Measurements from ENCODE around the gene SNAP29.
"Not testable (repeated sequence)": the region's sequence is repeated elsewhere in the genome, so short reads cannot be mapped to it uniquely, and the experiment has no call there.

The SNAP29 gene

DNA sequence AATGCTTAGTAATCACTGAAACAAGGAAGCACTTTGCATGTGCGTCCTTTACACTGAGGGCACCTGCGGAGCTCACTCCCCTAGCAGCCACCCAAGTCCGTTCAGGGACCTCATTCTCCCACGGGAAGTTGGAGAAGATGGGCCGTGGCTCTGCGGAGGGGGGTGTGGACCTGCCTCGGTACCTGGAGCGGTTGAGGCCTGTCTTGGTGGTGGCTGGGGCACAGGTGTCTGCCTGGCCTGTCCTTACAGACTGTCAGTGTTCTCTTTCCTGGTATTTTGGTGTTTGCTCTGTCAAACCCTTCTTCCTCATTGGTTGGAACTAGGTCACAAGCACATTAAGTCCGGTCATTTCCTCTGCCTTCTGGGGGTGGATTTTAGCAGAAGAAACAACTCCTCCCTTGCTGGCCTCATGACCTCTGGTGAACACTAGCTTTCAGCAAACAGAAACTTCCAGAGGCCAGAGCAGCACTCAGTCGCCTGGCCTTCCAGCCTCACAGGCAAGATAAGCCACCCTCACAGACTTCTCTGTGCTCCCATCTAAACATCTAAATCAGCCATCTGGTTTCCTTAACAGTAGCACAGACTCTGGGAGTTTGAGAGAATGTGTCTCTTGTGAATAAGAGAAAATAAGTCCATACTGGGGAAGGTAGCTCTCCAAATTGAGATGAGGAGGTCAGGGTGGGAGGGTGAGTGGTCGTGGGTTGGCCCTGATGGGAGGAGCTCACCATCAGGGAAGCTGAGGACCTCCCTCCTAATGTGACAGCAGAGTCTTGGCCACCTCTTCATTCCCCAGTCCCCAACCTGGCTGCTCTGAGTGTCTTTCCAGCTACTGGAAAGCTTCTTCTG is 8.6 kb downstream of the SNAP29 start:
- no peak for DNase-seq

DNA sequence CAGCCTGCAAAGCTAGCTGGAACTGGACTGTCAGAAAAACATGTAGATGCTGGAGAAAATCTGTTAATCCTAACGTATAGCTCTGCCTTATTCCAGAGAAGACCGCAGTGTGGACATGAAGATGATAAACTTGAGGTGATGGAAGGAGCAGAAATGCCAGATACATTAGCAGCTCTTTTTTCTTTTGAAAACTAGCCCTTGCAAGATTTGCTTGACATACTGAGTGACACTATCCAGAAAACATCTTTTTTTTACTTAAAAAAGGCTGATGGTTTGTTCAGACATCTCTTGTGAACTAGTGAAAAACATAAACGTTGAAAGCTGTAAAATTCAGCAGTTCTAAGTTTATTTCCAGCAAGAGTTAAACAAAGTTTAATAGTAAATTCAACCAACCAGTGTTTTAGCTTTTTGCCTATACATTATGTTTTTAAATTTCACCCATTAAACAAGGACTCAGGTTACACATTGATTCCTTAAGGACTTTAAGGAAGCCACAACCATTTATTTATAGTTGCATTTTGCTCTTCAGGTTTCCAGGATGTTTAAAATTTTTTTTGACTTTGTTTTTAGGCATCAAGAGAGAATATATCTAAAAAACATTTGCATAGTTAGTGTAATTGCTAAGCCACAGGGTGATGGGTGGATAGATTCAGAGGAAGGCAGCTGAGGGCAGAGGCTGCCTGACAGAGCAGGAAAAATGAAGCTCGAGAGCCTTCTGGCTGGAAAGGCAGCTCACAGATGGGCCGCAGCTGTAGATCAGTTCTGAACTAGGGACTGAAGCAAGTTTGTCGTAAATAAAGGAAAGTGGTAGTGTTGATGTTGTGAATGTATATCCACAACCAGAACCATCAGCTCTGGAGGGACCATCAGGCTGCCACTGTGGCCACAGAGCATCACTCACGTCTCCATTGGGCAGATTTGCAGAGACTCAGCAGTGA is 9.5 kb downstream of the SNAP29 start:
- DNase-seq, result no peak

DNA sequence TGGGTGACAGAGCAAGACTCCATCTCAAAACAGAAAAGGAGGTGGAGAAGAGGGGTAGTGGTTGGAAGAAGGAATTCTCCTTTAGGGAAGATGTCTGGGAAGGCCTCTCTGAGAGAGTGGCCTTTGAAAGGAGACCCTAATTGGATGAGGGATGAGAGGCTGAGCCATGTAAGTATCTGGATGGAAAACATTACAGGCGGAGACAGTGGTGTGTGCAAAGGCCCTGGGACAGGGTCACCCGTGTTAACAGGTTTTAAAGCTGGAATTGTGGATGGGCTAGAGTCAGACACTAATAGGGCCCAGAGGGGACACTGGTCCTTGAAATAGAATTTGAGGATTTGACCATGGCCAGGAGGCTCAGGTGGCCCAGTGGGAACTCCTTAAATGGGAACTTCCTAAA is 10.4 kb downstream of the SNAP29 start:
- DNase-seq, result no peak

DNA sequence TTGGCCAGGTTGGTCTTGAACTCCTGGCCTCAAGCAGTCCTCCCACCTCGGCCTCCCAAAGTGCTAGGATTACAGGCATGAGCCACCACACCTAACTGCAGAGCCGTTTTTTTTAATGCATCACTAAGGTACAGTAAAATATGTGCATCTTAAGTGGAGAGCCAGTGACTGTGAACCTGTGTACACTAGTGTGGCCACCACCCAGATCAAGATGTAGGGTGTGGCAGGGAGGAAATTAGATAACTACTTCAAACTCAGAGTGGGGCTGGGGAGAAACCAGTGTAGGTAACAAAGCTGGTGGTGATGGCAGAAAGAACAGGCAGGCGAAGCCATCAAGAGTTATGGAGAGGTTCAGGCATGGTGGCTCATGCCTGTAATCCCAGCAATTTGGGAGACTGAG is 14.4 kb downstream of the SNAP29 start:
- no peak for DNase-seq

DNA sequence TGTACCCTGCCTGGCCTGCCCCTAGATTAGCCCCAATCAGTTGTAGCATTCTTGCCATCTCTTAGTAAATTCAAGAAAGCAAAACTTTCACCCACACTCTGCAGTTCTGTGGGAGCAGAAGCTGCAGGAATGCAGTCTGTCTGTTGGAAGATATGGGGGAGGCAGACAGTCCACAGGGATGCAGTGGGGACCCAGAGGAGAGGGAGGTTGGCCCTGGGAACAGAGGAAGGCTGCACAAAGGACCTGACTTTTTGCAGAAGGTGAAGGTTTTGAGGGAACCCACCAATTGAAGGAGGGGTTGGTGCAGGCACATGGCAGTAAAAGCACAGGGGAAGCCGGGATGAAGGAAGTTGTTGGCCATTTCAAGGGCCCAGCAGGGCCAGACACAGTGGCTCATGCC is 16.5 kb downstream of the SNAP29 start:
- no peak for DNase-seq

DNA sequence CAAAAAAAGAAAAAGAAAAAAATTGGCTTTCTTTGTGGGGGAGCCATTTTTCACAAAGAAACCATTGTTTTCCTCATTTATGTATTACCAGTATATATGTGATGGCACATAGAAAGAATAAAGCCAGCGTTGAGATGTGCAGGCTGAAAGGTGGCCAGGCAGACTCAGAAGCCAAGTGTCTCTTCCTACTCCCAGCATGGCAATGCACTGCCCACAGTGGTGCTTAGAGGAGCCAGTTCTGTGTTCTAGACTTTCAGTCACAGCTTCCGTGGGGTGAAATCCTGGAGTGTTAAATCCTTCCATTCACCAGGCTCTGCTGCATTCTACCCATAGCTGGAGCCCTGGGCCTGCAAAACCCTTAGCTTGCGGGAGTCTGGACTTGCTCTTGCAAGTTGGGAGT is 18.9 kb downstream of the SNAP29 start:
- DNase-seq, result no peak

DNA sequence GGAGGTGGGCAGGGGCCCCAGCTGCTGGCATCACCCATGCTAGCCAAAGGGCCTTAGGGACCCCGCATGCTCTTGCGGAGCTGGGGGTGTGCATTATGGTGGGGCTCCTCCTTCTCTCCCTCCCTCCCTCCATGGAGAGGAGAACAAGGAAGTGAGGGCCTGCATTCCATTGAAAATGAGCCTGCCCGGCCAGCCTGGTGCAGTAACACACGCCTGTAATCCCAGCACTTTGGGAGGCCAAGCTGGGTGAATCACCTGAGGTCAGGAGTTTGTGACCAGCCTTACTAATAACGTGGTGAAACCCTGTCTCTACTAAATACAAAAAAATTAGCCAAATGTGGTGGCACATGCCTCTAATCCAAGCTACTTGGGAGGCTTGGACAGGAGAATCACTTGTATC is 22.4 kb downstream of the SNAP29 start:
- no peak for DNase-seq

DNA sequence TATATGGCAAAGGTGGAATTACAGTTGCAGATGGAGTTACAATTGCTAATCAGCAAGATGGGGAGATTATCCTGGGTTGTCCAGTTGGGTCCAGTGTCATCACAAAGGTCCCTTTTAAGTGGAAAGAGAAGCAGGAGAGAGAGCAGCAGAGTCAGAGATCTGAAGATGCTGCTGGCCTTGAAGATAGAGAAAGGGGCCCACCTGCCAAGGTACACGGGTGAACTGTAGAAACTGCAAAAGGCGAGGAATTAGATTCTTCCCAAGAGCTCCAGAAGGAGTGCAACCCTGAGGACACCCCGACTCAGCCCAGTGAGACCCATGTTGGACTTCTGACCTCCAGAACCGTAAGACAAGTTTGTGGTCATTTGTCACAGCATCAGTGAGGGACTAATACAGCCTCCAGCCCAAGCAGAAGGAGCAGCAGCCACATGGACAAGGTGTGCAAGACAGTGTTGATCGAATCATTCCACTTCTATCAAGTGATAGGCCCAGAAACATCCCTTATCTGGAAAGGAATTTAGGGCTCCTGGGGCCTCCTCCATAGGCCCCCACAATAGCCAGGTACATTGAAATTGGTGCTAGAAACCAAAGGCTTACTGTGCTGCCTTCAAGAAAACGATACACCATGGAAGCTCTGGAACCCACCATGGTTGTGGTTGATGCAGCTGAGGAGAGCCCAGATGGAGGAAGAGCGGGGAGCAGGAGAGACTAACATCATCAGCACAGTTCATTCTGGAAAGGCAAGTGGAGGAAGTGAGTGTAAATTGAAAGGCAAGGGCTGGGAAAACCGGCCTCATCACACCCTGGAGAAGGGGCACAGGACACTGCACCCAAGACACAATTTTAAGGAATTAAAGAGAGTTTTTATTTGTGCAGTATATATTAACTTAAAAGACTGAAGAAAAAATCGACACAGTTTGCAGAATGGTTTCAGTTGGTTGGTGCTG is 23.3 kb downstream of the SNAP29 start:
- DNase-seq, result no peak

DNA sequence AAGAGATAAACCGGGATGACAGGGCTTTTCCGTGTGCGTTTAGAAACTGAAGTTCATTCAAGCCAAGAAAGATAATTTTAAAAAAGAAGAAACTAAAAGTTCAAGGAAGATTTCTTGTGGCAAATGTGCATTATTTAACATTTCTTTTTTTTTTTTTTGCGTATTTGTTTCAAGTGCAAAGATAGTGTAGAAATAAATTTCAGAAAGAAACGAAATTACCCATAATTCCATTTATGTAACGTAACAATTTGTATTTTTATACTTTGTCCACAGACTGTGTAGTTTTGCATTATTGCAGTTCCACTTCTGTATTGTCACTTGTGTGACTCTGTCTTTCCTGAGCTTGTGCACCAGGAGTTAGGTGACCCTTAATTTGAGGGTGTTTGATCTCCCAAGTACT is 24.0 kb downstream of the SNAP29 start:
- DNase-seq, result no peak

DNA sequence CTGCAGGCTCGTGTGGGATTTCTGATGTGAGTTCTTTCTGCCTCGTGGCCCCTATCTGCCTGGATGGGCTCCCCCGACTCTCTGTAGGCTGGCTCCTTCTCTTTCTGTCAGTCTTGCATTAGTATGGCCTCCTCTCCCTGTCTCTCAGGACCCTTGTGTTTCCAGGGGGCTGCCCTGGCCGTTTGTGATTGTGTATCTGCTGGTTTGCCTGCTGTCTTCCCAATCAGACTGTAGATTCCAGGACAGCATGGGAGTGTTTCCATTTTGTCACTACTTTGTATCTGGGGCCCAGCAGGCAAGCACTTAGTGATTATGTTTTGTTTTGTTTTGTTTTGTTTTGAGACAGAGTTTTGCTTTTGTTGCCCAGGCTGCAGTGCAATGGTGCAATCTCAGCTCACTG is 25.6 kb downstream of the SNAP29 start:
- DNase-seq, result no peak

DNA sequence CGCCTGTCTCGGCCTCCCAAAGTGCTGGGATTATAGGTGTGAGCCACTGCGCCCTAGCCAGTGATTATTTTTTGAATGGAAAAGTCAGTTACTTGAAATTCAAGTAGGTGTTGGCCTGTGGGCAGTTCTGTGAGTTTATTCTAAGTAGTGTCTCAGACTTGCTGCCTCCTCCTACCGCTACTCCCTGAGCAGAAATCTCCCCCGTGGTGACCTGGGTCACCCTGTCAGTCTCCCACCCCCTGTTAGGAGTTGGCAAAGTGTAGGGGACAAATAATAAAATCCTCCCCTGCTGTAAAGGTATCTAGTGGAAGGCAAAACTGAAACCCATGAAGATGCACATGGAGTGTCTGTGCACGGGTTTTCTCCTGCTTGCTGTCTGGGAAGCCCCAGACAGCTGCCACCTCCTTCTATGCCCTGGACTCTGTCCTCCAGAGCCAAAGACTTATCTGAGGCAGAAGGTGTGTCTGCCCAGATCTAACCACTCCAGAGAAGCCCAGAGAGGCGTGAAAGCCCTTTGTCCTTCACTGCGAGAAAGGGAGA is 26.3 kb downstream of the SNAP29 start:
- no peak for DNase-seq

DNA sequence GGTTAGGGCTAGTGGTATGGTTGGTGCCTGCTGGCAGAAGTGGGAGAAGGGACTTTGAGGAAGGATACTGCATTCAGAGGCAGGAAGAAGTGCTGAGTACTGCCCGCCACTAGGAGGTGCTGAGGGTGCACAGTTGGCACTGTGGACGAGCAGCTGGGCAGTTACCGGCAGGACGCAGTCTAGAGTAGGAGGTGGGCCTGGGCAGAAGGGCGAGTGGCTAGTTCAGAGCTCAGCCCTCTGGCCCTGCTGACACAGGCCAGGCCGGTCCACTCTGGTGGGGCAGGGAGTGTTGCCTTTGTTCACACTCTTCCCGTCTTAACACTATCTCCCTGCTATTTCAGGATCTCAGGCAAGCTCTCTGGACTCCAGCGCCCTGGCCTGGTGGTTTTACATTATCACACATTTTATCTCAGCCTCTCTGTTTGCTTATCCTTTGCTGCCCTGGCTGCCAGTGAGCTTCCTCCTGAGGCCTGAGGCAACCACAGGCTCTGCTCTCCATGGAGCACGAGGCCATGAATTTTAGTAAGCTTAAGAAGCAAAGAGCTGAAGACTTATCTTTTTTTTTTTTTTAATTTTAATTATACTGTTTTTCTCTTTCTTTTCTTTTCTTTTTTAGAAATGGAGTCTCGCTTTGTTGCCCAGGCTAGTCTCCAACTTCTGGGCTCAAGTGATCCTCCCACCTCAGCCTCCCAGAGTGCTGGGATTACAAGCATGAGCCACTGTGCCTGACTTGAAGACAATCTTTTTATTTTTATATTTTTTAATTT is 26.9 kb downstream of the SNAP29 start:
- DNase-seq, result peak; percentile 38

DNA sequence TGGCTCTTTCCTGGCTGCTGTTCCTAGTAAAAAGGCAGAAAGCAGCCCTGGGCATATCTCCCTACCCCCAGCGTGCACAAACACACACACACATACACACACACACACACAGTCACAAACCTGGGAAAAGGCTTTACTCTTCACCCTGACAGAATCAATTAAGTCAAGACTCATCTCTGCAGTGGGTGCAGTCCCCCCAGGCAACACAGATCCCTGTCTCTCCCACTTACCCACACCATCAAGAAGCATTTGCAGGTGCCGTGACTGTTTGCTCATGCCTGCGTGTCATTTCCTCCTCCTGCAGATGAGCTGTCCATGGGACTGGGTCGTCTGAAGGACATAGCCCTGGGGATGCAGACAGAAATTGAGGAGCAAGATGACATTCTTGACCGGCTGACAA is 28.6 kb downstream of the SNAP29 start:
- DNase-seq, result no peak

DNA sequence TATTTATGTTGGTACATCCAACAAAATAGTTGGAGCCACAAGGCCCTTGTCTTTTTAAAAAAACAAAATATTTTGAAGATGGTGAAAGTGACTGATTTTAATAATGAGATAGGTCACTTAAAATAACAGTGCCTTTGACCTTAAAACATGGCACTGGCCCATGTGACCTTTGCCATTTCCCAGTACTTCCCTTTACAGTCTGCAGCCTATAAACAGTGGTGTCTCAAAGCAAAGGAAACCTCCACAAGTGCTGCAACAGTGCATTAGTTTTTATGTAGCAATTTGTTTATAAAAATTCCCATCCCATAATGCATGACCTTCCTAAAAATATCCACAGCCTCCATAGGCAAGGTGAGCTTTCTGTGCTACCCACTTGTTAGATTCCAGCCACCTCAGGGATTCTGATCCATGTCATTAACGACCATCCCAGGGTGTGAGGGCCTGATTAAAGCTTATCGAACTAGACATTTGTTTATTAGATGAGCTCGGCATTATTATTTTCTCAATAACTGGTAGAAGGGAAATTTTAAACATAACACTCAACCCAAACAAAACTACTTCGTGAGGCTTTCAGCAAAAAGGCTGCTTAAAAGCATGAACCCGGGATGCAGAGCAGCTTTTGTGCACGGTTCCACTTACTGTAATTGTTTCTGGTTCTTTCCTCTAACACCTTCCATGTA is 30.4 kb downstream of the SNAP29 start:
- DNase-seq, result no peak

DNA sequence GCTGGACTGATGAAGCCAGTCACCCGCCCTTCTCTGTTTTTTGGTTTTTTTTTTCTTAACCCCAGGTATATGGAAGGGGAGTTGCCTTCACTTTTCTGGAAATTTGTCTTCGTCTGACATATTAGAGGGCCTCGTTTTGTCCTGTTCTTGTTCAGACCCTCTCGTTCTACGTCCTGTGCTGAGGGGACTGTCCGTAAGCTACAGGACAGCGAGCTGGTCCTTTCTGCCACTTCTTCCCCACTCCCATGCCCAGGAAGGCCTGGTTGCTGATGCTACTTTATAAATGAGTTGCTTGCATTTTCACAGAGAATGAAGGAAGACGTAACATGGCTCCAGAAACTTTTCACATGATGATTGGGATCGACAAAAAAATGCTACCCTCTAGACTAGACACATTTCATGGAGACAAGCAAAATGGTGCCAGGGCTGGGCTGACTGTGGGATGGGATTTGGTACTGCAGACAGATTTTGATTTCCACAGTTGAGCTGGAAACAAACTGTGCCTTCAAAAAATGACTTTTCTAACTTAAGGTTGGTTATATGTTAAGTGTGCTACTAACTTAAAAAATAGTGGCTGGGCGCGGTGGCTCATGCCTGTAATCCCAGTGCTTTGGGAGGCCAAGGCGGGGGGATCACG is 31.2 kb downstream of the SNAP29 start:
- no peak for DNase-seq

DNA sequence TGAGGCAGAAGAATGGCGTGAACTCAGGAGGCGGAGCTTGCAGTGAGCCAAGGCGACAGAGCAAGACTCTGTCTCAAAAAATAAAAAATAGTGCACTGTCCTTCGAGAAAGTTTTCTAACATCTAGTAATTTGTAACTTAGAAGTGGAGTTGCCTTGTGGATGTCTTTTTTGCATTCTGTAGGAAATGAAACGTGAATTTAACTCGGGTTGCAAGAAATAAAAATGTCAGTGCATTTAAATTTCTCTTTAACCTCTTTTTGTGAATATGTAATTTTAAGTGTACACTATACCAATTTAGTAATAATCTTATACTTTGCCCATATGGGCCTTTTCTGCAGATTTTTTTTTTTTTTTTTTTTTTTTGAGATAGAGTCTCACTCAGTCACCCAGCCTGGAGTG is 32.2 kb downstream of the SNAP29 start:
- no peak for DNase-seq

DNA sequence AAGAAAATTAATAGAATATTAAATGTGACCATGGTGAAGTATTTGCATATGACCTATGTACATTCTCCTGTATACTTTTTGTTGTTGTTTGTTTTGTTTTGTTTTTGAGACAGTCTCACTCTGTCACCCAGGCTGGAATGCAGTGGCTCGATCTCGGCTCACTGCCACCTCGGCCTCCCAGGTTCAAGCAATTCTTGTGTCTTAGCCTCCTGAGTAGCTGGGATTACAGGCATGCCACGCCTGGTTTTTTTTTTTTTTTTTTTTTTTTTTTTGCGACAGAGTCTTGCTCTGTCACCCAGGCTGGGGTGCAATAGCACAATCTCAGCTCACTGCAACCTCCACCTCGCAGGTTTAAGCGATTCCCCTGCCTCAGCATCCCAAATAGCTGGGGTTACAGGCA is 38.9 kb downstream of the SNAP29 start:
- not testable (repeated sequence) for DNase-seq

DNA sequence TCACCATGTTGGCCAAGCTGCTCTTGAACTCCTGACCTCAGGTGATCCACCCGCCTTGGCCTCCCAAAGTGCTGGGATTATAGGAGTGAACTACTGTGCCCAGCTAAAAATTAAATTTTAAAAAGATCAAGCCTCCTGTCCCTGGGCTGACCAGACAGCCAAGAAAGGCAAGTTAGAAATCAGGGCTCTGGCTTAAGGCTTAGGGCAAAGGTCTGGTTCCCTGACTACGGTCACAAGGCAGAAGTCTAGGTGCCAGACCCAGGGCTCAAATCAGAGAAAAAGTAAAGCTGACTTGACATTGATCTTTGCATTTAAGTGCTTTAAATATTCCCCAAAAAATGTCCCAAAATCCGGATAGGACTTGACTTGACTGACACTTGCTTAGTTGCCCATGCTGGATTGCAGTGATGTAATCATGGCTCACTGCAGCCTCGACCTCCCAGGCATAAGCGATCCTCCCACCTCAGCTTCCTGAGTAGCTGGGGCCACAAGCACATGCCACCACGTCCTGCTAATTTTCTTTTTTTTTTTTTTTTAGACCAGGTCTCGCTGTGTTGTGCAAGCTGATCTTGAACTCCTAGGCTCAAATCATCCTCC is 41.1 kb downstream of the SNAP29 start:
- DNase-seq, result no peak

DNA sequence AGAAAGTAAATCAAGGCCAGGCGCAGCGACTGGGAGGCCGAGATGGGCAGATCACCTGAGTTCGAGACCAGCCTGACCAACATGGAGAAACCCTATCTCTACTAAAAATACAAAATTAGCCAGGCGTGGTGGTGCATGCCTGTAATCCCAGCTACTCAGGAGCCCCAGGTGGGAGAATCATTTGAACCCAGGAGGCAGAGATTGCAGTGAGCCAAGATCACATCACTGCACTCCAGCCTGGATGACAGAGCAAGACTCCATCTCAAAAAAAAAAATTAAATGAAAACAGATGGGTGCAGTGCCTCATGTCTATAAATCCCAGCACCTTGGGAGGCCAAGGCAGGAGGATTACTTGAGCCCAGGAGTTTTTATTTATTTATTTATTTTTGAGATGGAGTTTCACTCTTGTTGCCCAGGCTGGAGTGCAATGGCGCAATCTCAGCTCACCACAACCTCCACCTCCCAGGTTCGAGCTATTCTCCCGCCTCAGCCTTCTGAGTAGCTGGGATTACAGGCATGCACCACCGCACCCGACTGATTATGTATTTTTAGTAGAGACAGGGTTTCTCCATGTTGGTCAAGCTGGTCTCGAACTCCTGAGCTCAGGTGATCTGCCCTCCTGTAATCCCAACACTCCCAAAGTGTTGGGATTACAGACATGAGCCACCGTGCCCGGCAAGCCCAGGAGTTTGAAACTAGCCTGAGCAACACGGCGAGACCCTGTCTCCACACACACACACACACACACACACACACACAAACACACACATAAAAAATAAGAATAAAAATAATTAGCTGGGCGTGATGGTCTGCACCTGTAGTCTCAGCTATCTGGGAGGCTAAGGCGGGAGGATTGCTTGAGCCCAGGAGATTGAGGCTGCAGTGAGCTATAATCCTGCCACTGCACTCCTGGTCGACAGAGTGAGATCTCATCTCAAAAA is 42.6 kb downstream of the SNAP29 start:
- DNase-seq, result not testable (repeated sequence)
